ENCODE data around the gene NECTIN2. TPM values are rescaled to one million over a fixed set of nuclear protein-coding genes. Genes with fewer than 3 reads are reported as not detected.

The NECTIN2 gene
- total and polyA plus RNA-seq, 2 donors (not counting 1 experiment from before 2014, with no cell fraction given): 0.15 to 0.32 TPM

DNA sequence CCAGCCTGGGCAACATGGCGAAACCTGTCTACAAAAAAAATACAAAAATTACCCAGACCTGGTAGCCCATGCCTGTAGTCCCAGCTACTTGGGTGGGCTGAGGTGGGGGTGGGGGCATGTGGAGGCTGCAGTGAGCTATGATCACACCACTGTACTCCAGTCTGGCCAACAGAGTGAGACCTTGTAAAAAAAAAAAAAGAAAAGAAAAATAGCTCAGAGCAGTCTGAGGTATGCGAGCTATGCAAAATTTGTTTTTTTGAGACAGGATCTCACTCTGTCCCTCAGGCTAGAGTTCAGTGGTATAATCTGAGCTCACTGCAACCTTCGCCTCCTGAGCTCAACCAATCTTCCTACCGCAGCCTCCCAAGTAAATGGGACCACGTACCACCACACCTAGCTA, 37.8 kb downstream of the NECTIN2 start:
- Histone ChIP-seq H3K79me2 (ENCODE audit: control insufficient read depth, insufficient read depth, low read length) (no peaks in the 10 kb centered on the region), H3K4me2 (replicated peaks; ENCODE audit: low read depth, low read length, poor library complexity, severe bottlenecking) (no peak overlapping the region), H2AFZ (ENCODE audit: insufficient read depth, low read depth, low read length, poor library complexity, severe bottlenecking) (no peak overlapping the region), H3K4me1 (ENCODE audit: control insufficient read depth in 2 of 2, insufficient read depth in 2 of 2, low read length in 2 of 2) (no peaks in the 10 kb centered on the region), H3K27me3 (replicated peaks in 1 of 4; ENCODE audit: control extremely low read depth in 1 of 4, control insufficient read depth in 3 of 4, insufficient read depth in 4 of 4, low read length in 3 of 4) (no peaks in the 10 kb centered on the region), H3K9me3 (ENCODE audit: control extremely low read depth in 1 of 3, control insufficient read depth in 2 of 3, insufficient read depth in 1 of 3, low read length in 2 of 3) (no peaks in the 10 kb centered on the region), H3K9ac (ENCODE audit: low read length) (no peak overlapping the region), H4K20me1 (ENCODE audit: control insufficient read depth, insufficient read depth, low read length, poor library complexity, severe bottlenecking) (no peaks in the 10 kb centered on the region), H3K27ac (ENCODE audit: low read length in 2 of 2) (no peak overlapping the region), H3K36me3 (replicated peaks in 1 of 2; ENCODE audit: control extremely low read depth in 1 of 2, control insufficient read depth in 1 of 2, extremely low read depth in 1 of 2, insufficient read depth in 2 of 2, low read length in 1 of 2) (no peaks in the 10 kb centered on the region), H3K4me3 (ENCODE audit: control extremely low read depth in 1 of 5, extremely low read depth in 1 of 5, insufficient read depth in 1 of 5, low read depth in 2 of 5, low read length in 4 of 5) (no peak overlapping the region)
- ChIA-PET POLR2A (interaction anchor here (0.6 to 1.0 kb wide), 2 partner anchors 12 to 120 kb away, joined by 4 to 8 read pairs; no protein-coding TSS in a partner anchor), CTCF (interaction anchor here (0.6 to 0.9 kb wide), 3 partner anchors 20 to 918 kb away, joined by 3 read pairs; no protein-coding TSS in a partner anchor)
- ATAC-seq (ENCODE audit: low read depth) (no peak), DNase-seq (no peak)
- Mint-ChIP-seq H3K4me3 (no peak overlapping the region), H3K27ac (no peak overlapping the region), H3K27me3 (peaks cover 13% of the 10 kb centered on the region), H3K9me3 (ENCODE audit: insufficient read depth) (no peaks in the 10 kb centered on the region), H3K4me1 (peaks cover under 1% of the 10 kb centered on the region)
- 100% methylated on average over 1 of the region's 5 CpGs for WGBS (ENCODE audit: insufficient coverage)
- intact Hi-C loops (cut with micrococcal nuclease): no loop called here
- no peak for TF ChIP-seq EZH2 (IDR thresholded peaks at IDR 0.05; ENCODE audit: borderline replicate concordance, insufficient read depth, low read depth, low read length, poor library complexity, severe bottlenecking)
- TF ChIP-seq, protein P1, sequence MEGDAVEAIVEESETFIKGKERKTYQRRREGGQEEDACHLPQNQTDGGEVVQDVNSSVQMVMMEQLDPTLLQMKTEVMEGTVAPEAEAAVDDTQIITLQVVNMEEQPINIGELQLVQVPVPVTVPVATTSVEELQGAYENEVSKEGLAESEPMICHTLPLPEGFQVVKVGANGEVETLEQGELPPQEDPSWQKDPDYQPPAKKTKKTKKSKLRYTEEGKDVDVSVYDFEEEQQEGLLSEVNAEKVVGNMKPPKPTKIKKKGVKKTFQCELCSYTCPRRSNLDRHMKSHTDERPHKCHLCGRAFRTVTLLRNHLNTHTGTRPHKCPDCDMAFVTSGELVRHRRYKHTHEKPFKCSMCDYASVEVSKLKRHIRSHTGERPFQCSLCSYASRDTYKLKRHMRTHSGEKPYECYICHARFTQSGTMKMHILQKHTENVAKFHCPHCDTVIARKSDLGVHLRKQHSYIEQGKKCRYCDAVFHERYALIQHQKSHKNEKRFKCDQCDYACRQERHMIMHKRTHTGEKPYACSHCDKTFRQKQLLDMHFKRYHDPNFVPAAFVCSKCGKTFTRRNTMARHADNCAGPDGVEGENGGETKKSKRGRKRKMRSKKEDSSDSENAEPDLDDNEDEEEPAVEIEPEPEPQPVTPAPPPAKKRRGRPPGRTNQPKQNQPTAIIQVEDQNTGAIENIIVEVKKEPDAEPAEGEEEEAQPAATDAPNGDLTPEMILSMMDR (IDR thresholded peaks at IDR 0.05): no peak

DNA sequence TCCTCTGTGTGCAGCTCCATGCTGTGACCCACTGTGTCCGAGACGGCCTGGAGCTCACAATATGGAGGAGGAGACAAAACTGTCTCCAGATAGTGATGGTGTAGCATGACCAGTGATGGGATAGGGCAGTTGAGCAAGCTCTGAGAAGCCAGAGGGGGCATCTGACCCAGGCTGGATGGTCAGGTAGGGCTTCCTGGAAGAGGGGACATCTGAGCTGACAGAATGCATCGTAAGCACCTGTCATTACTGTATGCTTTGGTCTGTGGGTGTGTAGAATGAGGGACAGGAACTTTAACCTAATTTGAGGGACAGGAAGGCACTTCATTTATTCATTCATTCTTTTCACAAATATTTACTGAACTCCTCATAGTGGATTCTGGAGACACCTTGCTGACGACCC, 38.5 kb downstream of the NECTIN2 start:
- WGBS (ENCODE audit: insufficient coverage): 100% methylated on average over 3 of the region's 4 CpGs
- DNase-seq (no peak), ATAC-seq (ENCODE audit: low read depth) (no peak)
- CTCF ChIA-PET: interaction anchor here (0.9 kb wide), 1 partner anchor 19 kb away, joined by 3 read pairs; no protein-coding TSS in a partner anchor
- Histone ChIP-seq H3K4me2 (replicated peaks; ENCODE audit: low read depth, low read length, poor library complexity, severe bottlenecking) (no peak overlapping the region), H3K79me2 (ENCODE audit: control insufficient read depth, insufficient read depth, low read length) (no peaks in the 10 kb centered on the region), H3K4me1 (ENCODE audit: control insufficient read depth in 2 of 2, insufficient read depth in 2 of 2, low read length in 2 of 2) (peaks cover 2% of the 10 kb centered on the region in 2 donors), H2AFZ (ENCODE audit: insufficient read depth, low read depth, low read length, poor library complexity, severe bottlenecking) (no peak overlapping the region), H3K9ac (ENCODE audit: low read length) (no peak overlapping the region), H3K27me3 (replicated peaks in 1 of 4; ENCODE audit: control extremely low read depth in 1 of 4, control insufficient read depth in 3 of 4, insufficient read depth in 4 of 4, low read length in 3 of 4) (no peaks in the 10 kb centered on the region), H3K27ac (ENCODE audit: low read length in 2 of 2) (no peak overlapping the region), H3K36me3 (replicated peaks in 1 of 2; ENCODE audit: control extremely low read depth in 1 of 2, control insufficient read depth in 1 of 2, extremely low read depth in 1 of 2, insufficient read depth in 2 of 2, low read length in 1 of 2) (no peaks in the 10 kb centered on the region), H4K20me1 (ENCODE audit: control insufficient read depth, insufficient read depth, low read length, poor library complexity, severe bottlenecking) (no peaks in the 10 kb centered on the region), H3K4me3 (ENCODE audit: control extremely low read depth in 1 of 5, extremely low read depth in 1 of 5, insufficient read depth in 1 of 5, low read depth in 2 of 5, low read length in 4 of 5) (no peak overlapping the region), H3K9me3 (ENCODE audit: control extremely low read depth in 1 of 3, control insufficient read depth in 2 of 3, insufficient read depth in 1 of 3, low read length in 2 of 3) (peaks cover 0 to under 1% (median 0%) of the 10 kb centered on the region in 3 donors)
- no peak overlapping the region for H3K27ac Mint-ChIP-seq
- H3K9me3 Mint-ChIP-seq (ENCODE audit: insufficient read depth): no peaks in the 10 kb centered on the region
- H3K4me3 Mint-ChIP-seq: no peak overlapping the region
- TF ChIP-seq EZH2 (IDR thresholded peaks at IDR 0.05; ENCODE audit: borderline replicate concordance, insufficient read depth, low read depth, low read length, poor library complexity, severe bottlenecking): no peak
- TF ChIP-seq, protein P1 (IDR thresholded peaks at IDR 0.05): no peak
- peaks cover 12% of the 10 kb centered on the region for H3K27me3 Mint-ChIP-seq
- intact Hi-C loops (cut with micrococcal nuclease): no loop called here
- H3K4me1 Mint-ChIP-seq: peaks cover 3% of the 10 kb centered on the region
- POLR2A ChIA-PET: no interaction called here

All from B cell (primary cell).